HG03175 (cell line): ENCODE measurements around the gene MON2.

Experiments used
- ATAC-seq: cut with Tn5 transposase; IDR thresholded peaks from one replicate; pipeline ENCODE4 v1.9.1; 2021; ENCODE audit warnings: mild to moderate bottlenecking, moderate library complexity; ENCODE audit not compliant: unreplicated experiment

MON2 gene

GRCh38 chr12:62605981-62606380 lies 139.4 kb downstream of the MON2 start:
- no peak for ATAC-seq

- no peak for ATAC-seq
Observed at GRCh38 chr12:62606654-62607053, 140.0 kb downstream of the MON2 start.

DNA sequence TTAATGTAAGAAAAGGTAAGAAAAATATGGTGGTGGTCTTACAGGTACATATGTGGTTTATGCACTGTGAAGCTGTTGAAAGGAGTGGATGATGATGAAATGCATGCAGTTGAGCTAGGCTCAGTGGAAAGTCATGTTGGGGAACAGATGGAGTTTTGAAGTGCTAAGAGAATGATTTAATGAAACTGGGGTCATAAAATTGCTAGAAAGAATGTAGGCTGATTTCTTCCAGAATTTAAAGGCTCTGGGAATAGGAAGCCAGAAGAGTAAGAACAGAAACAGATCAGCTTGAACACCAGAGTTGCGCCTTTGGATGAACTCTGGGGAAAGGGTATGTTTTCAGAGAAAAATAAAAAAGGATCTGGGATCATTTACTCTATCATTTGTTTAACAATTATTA lies 146.5 kb downstream of the MON2 start:
- no peak for ATAC-seq

DNA sequence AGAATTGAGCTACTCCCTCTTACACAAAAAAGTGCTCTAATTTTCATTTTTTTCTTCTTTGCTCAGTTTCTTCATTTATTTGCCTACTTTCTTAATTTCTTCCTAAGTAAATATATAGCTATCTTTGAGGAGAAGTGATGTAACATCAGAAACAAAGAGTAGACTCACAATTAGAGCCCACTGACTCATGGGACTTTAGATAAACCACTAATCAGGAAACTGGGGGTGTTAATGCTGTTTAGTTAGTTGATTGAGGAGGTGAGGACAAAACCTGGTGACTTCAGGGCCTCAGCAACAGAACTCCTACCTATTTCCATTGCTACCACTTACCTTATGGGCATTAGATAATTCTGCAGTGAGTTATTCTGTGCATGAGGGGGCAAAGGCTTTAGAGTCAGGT lies 151.7 kb downstream of the MON2 start:
- ATAC-seq, result no peak

DNA sequence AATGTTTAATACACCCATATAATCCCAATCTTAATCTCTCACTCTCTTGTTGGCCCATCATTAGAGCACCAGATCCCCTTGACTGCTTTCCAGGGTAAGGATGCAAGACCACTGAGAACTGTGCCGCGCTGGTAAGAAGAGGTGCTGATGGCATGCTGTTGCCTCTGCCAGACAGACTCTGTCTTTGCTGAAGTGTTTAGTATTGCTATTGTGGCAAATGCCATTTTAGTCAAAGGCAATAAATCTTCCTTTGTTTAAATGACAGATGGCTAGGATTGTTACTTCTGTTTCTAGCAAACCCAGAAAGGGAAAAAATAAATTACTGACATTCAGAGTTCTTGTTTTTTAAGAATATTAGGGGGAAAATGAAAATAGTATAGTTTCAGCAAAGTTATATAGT lies 152.3 kb downstream of the MON2 start:
- no peak for ATAC-seq

DNA sequence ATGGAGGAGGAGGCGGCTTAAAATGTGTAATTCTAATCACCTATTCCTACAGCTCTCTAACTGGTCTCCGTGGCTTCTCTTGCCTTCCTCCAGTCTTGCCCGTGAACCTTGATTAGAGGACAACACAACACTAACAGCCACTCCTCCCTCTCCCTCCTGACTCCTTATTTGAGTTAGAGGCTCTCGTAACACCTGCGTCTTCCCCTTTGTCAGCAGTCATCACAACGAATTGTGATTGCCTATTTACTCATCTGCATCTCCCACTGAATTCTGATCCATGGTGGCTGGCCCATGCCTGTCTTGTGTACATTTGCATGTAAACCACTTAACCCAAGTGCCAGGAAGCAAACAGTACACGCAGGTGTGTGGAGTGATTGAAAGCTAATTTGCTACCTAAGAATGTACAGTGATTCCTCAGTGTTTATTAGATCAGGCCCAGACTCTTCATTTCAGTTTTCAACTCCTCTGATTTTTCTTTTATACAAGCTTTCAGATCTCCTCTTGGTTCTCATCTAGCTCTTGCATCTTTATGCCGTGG lies 154.5 kb downstream of the MON2 start:
- no peak for ATAC-seq

DNA sequence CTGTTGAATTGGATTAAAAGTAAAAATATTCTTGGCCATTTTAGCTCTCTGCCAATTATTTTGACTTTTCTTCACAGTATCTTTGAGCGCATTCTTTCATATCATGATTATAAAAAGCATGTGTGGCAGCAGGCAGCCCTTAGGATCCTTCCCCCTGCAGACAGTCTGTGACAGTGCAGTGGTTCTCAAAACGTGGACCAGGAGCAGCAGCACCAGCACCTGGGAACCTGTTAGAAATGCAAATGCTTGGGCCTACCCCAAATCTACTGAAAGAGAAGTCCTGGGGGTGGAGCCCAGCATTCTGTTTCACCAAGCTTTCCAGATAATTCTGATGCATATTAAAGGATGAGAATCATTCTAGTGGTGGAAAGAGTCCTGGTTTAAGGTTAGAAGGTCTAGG lies 155.6 kb downstream of the MON2 start:
- ATAC-seq, result no peak

- no peak for ATAC-seq
Observed at GRCh38 chr12:62625228-62625627, 158.6 kb downstream of the MON2 start.

DNA sequence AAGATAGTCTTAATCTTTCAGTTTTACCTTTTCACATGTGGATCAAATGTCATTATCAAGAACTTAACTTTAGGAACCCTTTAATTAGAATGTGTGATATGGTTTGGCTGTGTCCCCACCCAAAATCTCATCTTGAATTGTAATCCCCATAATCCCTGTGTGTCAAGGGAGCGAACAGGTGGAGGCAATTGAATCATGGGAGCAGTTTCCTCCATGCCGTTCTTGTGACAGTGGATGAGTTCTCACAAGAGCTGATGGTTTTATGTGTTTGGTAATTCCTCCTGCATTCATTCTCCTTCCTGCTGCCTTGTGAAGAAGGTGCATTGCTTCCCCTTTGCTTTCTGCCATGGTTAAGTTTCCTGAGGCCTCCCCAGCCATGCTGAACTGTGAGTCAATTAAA lies 160.6 kb downstream of the MON2 start:
- ATAC-seq, result no peak

- no peak for ATAC-seq
Observed at GRCh38 chr12:62629413-62629812, 162.8 kb downstream of the MON2 start.

- ATAC-seq, result no peak
Observed at GRCh38 chr12:62629971-62630739, 163.5 kb downstream of the MON2 start.

DNA sequence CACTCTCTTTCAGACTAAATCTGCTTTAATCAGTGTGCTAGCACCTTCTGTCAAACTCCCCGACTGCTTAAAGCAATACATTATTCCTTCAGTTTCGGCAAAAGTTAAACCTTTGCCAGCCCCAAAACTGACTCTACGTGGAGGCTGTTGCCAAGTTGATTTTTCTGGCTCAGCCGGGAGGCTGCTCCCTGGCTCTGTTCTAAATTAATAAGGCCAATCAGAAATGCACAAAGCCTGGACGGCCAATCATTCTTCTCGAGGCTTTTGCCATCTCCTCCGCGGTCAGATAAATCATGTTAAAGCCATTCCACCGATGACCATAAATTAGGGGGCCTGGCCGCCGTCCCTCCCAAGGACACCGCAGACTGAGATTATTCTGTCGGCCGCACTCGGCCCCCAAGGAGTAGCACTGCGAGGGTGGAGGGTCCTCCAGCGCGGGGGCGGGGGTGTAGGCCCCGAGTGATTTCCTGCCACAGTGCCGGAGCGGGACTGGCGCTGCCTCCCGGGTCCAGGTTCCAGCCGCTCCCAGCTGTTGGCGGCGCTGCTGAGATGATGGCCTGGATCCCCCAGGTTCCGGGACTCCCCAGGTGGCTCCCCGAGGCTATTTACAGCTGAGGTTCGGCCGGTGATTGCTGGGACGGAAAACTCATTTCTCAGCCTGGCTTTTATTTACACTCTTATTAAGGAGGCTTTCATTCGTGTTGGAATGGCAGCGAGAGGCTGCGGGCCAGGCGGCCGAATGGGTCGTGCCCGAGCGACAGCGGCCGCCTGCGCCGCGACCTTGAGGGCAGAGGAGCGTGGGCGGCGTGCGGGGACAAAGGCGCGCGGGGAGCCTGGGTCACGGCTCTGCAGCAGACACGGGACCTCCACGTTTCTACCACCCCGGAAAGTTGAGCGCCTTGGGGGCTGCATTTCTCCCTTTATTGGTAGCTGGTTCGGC lies 165.1 kb downstream of the MON2 start:
- peak; percentile 50 for ATAC-seq

DNA sequence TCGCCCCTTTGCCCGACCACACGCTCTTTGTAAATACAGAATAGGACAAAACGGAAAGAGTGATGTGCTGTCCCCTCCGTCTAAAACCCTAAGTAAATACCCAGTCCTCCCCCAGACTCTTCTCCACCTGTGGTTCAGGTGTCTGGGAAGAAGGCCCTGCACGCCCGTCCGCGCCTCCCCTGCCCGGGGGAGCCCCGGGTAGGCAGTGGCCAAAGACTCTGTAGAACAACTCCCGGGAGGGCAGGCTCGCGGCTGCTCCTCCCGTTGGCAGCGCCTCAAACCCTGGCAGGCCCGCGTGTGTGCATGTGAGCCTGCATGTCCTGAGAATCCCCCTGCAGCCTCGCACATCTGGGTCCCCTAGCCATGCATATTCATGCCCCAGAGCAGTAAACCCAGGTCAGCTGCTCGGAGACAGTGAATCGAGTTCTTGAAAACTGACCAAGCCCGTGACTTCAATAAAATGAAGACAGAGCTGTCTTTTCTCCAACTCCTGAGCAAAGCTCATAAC lies 165.8 kb downstream of the MON2 start:
- peak; percentile 39 for ATAC-seq

GRCh38 chr12:62635649-62636048 lies 169.0 kb downstream of the MON2 start:
- no peak for ATAC-seq

- no peak for ATAC-seq
Observed at GRCh38 chr12:62637679-62638078, 171.1 kb downstream of the MON2 start.

DNA sequence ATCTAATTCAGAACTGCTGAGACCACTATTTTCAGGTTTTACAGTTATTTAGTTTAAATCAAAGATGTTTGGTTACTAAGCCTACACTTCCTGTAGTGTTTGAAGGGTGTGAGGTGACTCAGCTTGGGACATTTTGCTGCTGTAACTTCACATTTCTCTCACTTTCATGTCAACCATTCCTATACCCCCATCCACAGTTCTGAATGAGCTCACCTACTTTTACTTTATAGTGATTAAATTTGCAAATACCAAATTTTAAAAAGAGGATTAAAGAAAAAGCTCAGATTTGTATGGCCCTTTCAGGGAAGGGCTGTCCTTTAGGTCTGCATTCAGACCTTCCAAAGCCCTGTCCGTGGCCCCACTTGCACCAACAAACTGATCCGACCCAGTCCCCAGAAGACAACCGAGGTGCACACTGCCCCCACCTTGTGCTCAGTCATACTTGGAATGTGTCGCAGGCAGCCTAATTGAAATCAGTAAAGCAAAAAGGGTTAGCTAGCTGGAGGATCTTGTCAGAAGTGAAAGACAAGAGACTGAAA lies 174.4 kb downstream of the MON2 start:
- ATAC-seq, result peak; percentile 96

DNA sequence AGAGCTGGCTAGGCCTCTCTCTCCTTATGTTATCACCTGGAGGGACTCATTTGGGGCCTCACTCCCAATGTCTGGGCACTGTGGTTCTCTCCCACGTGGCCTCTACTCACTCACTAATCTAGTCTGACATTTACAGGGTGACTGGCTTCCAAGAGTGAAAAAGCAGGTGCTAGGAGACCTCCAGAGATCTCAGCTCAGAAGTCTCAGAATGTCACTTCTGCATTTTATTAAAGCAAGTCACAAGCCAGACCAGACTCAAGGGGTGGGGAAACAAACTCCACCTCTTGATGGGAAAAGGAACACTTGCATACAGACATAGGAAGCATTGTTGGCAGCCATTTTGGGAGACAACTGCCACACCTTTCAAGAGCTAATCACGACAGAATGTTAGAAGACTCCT lies 175.9 kb downstream of the MON2 start:
- ATAC-seq, result no peak

DNA sequence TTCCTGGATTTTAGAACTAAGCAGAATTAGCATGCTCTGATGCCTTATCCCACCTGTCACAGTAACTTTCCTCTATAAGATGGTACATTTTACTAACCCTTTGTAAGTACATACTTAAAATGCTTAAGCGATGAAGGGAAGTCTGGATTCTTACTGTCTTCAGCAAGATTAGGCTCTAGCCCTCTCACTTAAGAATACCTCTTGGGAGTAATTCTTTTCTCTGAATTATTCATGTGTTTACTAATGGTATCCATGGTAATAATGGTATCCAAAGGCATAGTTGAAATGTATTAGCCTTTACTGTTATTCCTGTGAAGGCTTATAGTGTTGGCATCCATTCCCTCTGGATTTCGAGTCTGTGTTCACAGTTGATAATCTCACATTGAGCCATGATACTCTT lies 176.9 kb downstream of the MON2 start:
- no peak for ATAC-seq

DNA sequence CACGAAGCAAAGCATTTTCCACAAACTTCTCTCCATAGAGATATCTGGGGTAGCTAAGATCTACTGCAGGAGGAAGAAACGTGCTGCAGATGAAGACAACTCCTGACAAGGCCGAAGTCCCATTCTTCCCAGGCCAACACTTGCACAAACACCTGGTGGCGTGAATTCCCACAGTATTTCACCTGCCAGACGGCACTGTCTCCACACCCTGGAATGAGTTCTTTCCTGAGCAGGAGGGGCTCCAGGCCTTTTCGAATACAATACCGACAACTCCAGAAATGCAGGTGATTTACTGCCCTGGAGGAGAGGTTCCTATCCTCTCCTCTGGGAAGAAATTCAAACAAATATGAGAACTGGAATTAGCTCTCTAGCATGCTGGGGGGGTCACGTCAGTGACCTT lies 179.9 kb downstream of the MON2 start:
- ATAC-seq, result no peak

DNA sequence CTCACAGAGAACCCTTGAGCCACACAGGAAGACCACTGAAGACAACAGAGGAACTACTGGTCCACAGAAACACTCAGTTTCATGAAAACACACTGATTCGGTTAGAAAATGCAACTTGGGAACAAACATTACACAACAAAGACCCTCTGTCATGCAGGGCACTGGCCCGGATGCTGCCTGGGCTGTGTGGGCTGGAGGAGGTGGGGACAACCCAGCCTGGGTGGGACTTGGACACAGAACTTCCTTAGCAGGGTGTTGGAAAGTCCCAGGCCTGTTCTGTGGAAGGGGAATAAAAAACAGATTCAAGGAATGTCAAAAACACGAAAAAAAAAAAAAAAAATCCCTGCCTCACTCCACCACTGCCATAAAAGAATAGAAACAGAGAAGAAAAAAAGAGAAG lies 181.0 kb downstream of the MON2 start:
- no peak for ATAC-seq

- no peak for ATAC-seq
Observed at GRCh38 chr12:62649412-62650138, 182.9 kb downstream of the MON2 start.
